OCI-LY3 (cell line): ENCODE data around the gene SCAP.

ENCODE experiments used
- CTCF ChIP-seq: fragments of 200-600, 300-600 bp; sonication (generic); IDR thresholded peaks from 2 replicates; pipeline ENCODE4 v1.5.1; 2014; ENCODE audit warnings: antibody characterized with exemption, low read length, low read depth
- EZH2phosphoT487 ChIP-seq: fragments of 200-600 bp; shearing (Covaris generic); IDR thresholded peaks from 2 replicates; pipeline ENCODE4 v1.6.1; 2018; ENCODE audit warnings: antibody characterized with exemption, mixed run types, low read depth

- TF ChIP-seq CTCF (no peak), EZH2phosphoT487 (no peak)
Observed at GRCh38 chr3:47399531-47400270, 76.0 kb downstream of the SCAP start.
